CD8-positive, alpha-beta memory T cell (primary cell): ENCODE data around the gene GALNT7. TPM values are rescaled to one million over a fixed set of nuclear protein-coding genes. Genes with fewer than 3 reads are reported as not detected.

Experiments
- CTCF ChIA-PET: fragments of 350-600 bp; sonication (Branson Sonifier 250); formaldehyde crosslinking; loops from one replicate; lab custom pipeline; 2021; ENCODE audit warnings: antibody characterized with exemption; lab: Charles Lee
- POLR2A ChIA-PET: fragments of 350-600 bp; sonication (Branson Sonifier 250); formaldehyde crosslinking; loops from one replicate; lab custom pipeline; 2021; ENCODE audit warnings: antibody characterized with exemption; lab: Charles Lee
- DNase-seq, 5 donors: peaks; one replicate each; pipeline versions ENCODE4 v3.0.0 to v3.0.0-alpha.2; 2020 to 2022; ENCODE audit warnings: mixed read lengths in 1 of 5
- H3K27ac ChIP-seq: one replicate; pipeline ENCODE4 v1.7.0; 2013; ENCODE audit warnings: low read depth, mild to moderate bottlenecking, low read length, moderate library complexity
- H3K27me3 ChIP-seq: 2 replicates; pipeline ENCODE4 v1.7.0; 2013; ENCODE audit warnings: low read length, mild to moderate bottlenecking; ENCODE audit not compliant: insufficient read depth, poor library complexity, severe bottlenecking
- H3K36me3 ChIP-seq: 2 replicates; pipeline ENCODE4 v1.7.0; 2013; ENCODE audit warnings: mild to moderate bottlenecking, low read length, moderate library complexity; ENCODE audit not compliant: insufficient read depth
- H3K4me1 ChIP-seq: 2 replicates; pipeline ENCODE4 v1.7.0; 2013; ENCODE audit warnings: mild to moderate bottlenecking, low read length, moderate library complexity; ENCODE audit not compliant: insufficient read depth
- H3K4me3 ChIP-seq: 2 replicates; pipeline ENCODE4 v1.7.0; 2013; ENCODE audit warnings: mild to moderate bottlenecking, low read length
- H3K9me3 ChIP-seq: 2 replicates; pipeline ENCODE4 v1.7.0; 2013; ENCODE audit warnings: mild to moderate bottlenecking, low read length
- H3K27ac Mint-ChIP-seq, 8 donors: one replicate each; pipeline ENCODE4 v1.8.0; 2020 to 2021; ENCODE audit warnings: mixed read lengths in 8 of 8, mild to moderate bottlenecking in 6 of 8, inconsistent platforms in 3 of 8, moderate library complexity in 3 of 8
- H3K27me3 Mint-ChIP-seq, 2 donors: one replicate each; pipeline ENCODE4 v1.8.0; 2020 to 2021; ENCODE audit warnings: mixed read lengths in 2 of 2, mild to moderate bottlenecking in 1 of 2, moderate library complexity in 1 of 2
- H3K36me3 Mint-ChIP-seq, 3 donors: one replicate each; pipeline ENCODE4 v1.8.0; 2020 to 2021; ENCODE audit warnings: mixed read lengths in 3 of 3, inconsistent platforms in 1 of 3, mild to moderate bottlenecking in 1 of 3
- H3K4me1 Mint-ChIP-seq, 3 donors: one replicate each; pipeline ENCODE4 v1.8.0; 2020 to 2021; ENCODE audit warnings: mixed read lengths in 3 of 3, inconsistent platforms in 1 of 3, mild to moderate bottlenecking in 1 of 3
- H3K4me3 Mint-ChIP-seq, 7 donors: one replicate each; pipeline ENCODE4 v1.8.0; 2020 to 2021; ENCODE audit warnings: mixed read lengths in 7 of 7, mild to moderate bottlenecking in 6 of 7, moderate library complexity in 4 of 7, inconsistent platforms in 2 of 7
- H3K9me3 Mint-ChIP-seq, 5 donors: one replicate each; pipeline ENCODE4 v1.8.0; 2020 to 2022; ENCODE audit warnings: mixed read lengths in 5 of 5, mild to moderate bottlenecking in 3 of 5, moderate library complexity in 2 of 5, inconsistent platforms in 1 of 5
- polyA plus RNA-seq: library from polyadenylated mRNA; unstranded; fragments of 300-500 nt; fragmentation: Illumina TruSeq; gene quantifications from one replicate; pipeline ENCODE4 v1.2.3, GENCODE V29; 2021
- total RNA-seq, 2 experiments: library from RNA; stranded (reverse); gene quantifications; one replicate each; pipeline ENCODE4 v1.2.3, GENCODE V29; 2021

The GALNT7 gene
- total and polyA plus RNA-seq, 3 experiments from 2014 or later = 10.0 to 18.0 (median 16.7) TPM

DNA sequence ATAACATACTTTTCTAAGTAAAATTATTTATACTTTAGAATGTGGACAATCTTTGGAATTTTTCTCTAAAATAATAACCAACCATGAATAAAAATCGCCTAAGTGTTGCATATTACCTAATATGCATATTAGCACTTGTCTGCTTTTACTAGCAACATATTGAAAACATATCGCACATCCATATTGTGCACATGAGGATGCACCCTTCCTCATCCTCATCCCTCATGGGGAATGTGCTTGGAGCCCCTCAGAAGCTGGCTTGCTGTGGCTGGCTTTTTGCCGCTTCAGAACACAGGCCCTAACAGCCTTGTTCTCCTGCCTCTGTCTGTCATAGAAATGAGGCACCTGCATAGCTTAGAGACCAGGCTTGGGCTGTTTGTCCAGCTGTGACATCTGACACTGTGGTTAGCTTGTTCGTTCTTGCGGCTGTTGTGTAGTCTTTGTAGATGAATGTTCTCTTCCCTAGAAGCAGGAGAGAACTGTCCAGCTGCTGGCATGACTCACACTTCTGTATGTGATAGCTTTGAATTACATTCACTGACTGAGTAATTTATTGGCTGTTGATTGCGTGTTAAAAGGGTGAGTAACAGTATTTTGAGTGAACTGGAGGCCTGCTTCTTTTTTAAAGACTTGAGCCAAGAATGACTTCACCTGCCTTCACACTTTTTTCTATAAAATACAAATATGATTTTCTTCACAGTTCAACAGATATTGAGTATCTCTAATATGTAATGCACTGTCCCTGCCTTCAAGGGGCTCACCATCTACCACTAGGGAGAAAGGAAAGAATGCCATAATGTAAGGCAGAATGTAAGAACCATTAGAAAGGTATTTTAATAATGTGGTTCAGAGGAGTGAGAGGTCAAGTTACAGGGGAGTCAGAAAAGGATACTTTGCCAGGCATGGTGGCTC is 83.7 kb downstream of the GALNT7 start:
- H3K27ac ChIP-seq = no peak overlapping the region
- Mint-ChIP-seq H3K27me3 (no peaks in the 10 kb centered on the region), H3K27ac (no peak overlapping the region), H3K9me3 (no peaks in the 10 kb centered on the region), H3K4me3 (no peak overlapping the region), H3K4me1 (peaks cover 4 to 15% (median 12%) of the 10 kb centered on the region in 3 donors), H3K36me3 (peaks cover 5 to 18% (median 10%) of the 10 kb centered on the region in 3 donors)
- DNase-seq = no peak
- no peaks in the 10 kb centered on the region for H3K36me3 ChIP-seq
- ChIA-PET CTCF (no interaction called here), POLR2A (no interaction called here)
- H3K27me3 ChIP-seq = no peaks in the 10 kb centered on the region
- no peaks in the 10 kb centered on the region for H3K9me3 ChIP-seq
- no peak overlapping the region for H3K4me3 ChIP-seq
- no peaks in the 10 kb centered on the region for H3K4me1 ChIP-seq

DNA sequence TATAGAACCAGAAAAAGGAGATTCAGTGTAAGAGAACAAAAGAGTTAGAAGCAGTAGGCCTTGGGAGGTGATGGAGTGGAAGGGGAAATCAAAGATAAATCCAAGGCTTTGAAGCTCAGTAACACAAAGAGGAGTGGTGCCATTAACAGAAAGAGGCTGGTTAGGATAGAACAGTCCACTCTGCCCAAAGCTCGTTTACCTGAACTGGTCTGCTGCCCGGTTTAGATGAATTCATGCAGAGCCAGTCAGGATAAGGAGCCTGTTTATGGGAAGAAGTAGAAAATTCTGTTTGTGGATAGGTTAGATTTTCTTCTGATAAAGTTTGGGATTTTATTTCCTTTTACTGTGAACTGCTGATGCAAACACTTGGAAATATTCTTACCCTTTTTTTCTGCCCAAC is 85.0 kb downstream of the GALNT7 start:
- ChIA-PET POLR2A (no interaction called here), CTCF (interaction anchor here (1.2 to 1.4 kb wide), 2 partner anchors 240 to 243 kb away, joined by 3 to 6 read pairs; no protein-coding TSS in a partner anchor)
- Mint-ChIP-seq H3K4me1 (peaks cover 7 to 13% (median 12%) of the 10 kb centered on the region in 3 donors), H3K27ac (peak overlapping the region in 1 of 8 donors; percentile 21), H3K36me3 (peaks cover 5 to 13% (median 12%) of the 10 kb centered on the region in 3 donors), H3K4me3 (no peak overlapping the region), H3K9me3 (no peaks in the 10 kb centered on the region), H3K27me3 (no peaks in the 10 kb centered on the region)
- H3K4me1 ChIP-seq = no peaks in the 10 kb centered on the region
- H3K27ac ChIP-seq = no peak overlapping the region
- H3K9me3 ChIP-seq = no peaks in the 10 kb centered on the region
- no peak overlapping the region for H3K4me3 ChIP-seq
- no peaks in the 10 kb centered on the region for H3K36me3 ChIP-seq
- H3K27me3 ChIP-seq = no peaks in the 10 kb centered on the region
- DNase-seq = no peak

DNA sequence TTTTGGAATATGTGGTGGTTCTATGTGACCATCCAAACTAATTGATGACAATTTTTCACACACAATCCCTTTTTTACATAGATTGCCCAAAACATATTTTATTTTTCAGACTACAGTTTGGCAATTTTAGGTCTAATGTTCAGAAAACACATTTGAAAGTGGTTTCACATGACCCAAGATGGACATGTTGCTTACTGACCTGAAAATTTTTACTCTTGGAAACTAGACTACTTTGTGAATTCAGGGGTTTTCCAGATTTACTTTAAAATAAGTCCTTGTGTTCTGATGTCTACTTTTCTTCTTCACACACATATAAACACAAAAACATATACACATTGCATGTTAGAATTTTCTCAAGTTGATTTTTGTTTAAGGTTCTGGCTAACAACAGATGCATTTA is 86.0 kb downstream of the GALNT7 start:
- Histone ChIP-seq H3K27me3 (no peaks in the 10 kb centered on the region), H3K4me1 (no peaks in the 10 kb centered on the region), H3K36me3 (no peaks in the 10 kb centered on the region), H3K9me3 (no peaks in the 10 kb centered on the region), H3K27ac (no peak overlapping the region), H3K4me3 (no peak overlapping the region)
- no peaks in the 10 kb centered on the region for H3K27me3 Mint-ChIP-seq
- H3K36me3 Mint-ChIP-seq = peaks cover 5 to 11% (median 8%) of the 10 kb centered on the region in 3 donors
- CTCF ChIA-PET = interaction anchor here (0.9 to 1.8 kb wide), 4 partner anchors 28 to 244 kb away, joined by 3 to 8 read pairs (median 4); no protein-coding TSS in a partner anchor
- no peaks in the 10 kb centered on the region for H3K9me3 Mint-ChIP-seq
- DNase-seq = no peak
- no peak overlapping the region for H3K4me3 Mint-ChIP-seq
- H3K27ac Mint-ChIP-seq = no peak overlapping the region
- POLR2A ChIA-PET = no interaction called here
- H3K4me1 Mint-ChIP-seq = peaks cover 7 to 13% (median 12%) of the 10 kb centered on the region in 3 donors

DNA sequence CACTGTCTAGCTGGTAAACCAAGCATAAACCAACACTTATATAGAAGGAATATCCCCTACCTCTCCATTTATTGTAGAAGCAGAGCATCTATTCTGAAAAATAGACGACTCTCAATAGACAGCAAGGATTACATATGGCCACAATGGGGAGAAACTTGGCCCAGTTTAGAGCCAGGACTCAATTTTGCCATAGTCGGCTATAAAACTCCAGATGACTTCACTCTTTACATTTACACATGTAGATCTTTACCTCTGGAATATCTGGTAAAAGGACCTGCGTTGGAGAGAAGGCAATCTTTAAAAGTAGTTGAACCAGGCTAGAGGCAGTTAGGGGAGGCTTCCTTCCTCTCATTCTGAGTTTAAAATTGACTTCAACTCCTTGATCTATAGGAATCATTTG is 88.2 kb downstream of the GALNT7 start:
- ChIA-PET POLR2A (no interaction called here), CTCF (interaction anchor here (0.9 to 2.2 kb wide), 6 partner anchors 11 to 244 kb away, joined by 3 to 43 read pairs (median 4); no protein-coding TSS in a partner anchor)
- Mint-ChIP-seq H3K4me1 (peaks cover 3 to 10% (median 4%) of the 10 kb centered on the region in 3 donors), H3K27ac (no peak overlapping the region), H3K36me3 (peaks cover 0 to 7% (median 3%) of the 10 kb centered on the region in 3 donors), H3K9me3 (no peaks in the 10 kb centered on the region), H3K27me3 (no peaks in the 10 kb centered on the region), H3K4me3 (no peak overlapping the region)
- no peaks in the 10 kb centered on the region for H3K4me1 ChIP-seq
- DNase-seq = no peak
- no peak overlapping the region for H3K4me3 ChIP-seq
- H3K9me3 ChIP-seq = no peaks in the 10 kb centered on the region
- H3K36me3 ChIP-seq = no peaks in the 10 kb centered on the region
- no peak overlapping the region for H3K27ac ChIP-seq
- no peaks in the 10 kb centered on the region for H3K27me3 ChIP-seq

DNA sequence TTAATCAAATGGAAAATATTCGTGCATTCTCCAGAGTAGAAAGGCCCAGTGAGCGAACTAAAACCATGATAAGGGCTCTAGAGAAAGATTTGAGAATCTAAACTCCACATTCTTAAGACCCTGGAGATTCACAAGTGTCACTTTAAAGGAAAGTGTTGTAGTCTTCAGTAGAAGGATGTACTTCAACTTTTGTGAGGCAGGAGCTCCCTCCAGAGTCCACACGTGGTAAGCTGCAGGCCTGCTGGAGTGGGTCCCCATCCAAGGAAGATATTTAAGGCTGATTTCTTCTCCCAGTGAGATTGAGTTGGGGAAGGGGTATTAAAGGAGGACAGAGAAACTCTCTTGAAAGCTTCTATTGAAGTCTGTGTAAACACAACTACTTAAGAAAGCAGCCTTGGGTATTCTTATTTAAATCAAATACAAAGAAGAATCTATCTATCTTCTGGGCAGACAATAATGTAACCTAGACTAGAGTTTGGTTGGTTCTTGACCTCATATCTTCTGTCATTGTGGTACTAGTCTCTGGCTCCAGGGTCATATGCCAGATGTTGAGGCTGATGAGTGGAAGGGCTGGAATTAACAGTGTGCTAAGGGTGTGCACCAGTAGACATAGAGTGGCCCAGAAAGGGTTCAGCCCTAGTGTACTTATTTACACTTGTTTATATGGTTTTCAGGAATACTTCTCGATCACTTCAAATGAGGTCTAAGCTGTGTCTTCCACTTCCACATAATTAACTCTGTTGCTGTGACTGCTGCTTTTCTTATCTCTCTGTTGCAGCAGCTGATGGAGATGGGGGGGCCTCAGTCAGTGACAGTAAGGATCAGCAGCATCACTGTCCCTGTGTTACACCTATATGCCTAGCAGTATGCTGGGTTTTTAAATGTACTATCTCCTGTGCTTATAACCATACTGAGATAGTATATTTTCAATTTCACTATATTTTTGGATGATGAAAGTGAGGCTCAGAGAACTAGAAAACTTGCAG is 89.4 kb downstream of the GALNT7 start:
- H3K27ac Mint-ChIP-seq = no peak overlapping the region
- H3K27me3 ChIP-seq = no peaks in the 10 kb centered on the region
- no peak overlapping the region for H3K4me3 Mint-ChIP-seq
- no peaks in the 10 kb centered on the region for H3K9me3 Mint-ChIP-seq
- H3K4me1 ChIP-seq = no peaks in the 10 kb centered on the region
- ChIA-PET POLR2A (no interaction called here), CTCF (interaction anchor here (0.7 to 2.2 kb wide), 9 partner anchors 10 to 247 kb away, joined by 3 to 43 read pairs (median 3); no protein-coding TSS in a partner anchor)
- H3K4me3 ChIP-seq = no peak overlapping the region
- peak; percentile 8 to 66 (median 24) for DNase-seq
- no peaks in the 10 kb centered on the region for H3K36me3 ChIP-seq
- H3K4me1 Mint-ChIP-seq = peaks cover 3 to 6% (median 5%) of the 10 kb centered on the region in 3 donors
- H3K27ac ChIP-seq = no peak overlapping the region
- no peaks in the 10 kb centered on the region for H3K27me3 Mint-ChIP-seq
- H3K36me3 Mint-ChIP-seq = peaks cover 0 to 7% (median 2%) of the 10 kb centered on the region in 3 donors
- no peaks in the 10 kb centered on the region for H3K9me3 ChIP-seq

DNA sequence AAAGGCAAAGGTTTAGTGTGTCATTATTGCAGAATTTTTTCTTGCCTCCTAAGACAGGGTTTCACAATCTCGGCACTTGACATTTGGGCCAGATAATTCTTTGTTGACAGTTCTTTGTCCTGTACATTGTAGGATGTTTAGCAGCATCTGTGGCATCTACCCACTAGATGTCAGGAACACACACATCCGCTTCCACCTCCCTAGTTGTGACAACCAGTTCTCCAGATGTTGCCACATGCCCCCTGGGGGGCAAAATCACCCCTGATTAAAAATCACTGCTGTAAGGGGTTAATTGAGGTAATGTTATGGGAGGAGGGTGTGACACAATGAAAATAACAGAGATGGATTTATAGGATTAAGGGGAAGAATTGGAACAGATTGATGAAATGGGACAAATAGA is 90.3 kb downstream of the GALNT7 start:
- Mint-ChIP-seq H3K9me3 (no peaks in the 10 kb centered on the region), H3K4me1 (peaks cover 3 to 6% (median 6%) of the 10 kb centered on the region in 3 donors), H3K27me3 (no peaks in the 10 kb centered on the region), H3K36me3 (peaks cover 0 to 7% (median 2%) of the 10 kb centered on the region in 3 donors), H3K4me3 (no peak overlapping the region), H3K27ac (peak overlapping the region in 2 of 8 donors; percentile 14 to 15)
- no peak for DNase-seq
- H3K27ac ChIP-seq = no peak overlapping the region
- H3K4me3 ChIP-seq = no peak overlapping the region
- H3K9me3 ChIP-seq = no peaks in the 10 kb centered on the region
- POLR2A ChIA-PET = no interaction called here
- H3K36me3 ChIP-seq = no peaks in the 10 kb centered on the region
- H3K27me3 ChIP-seq = no peaks in the 10 kb centered on the region
- CTCF ChIA-PET = interaction anchor here (1.8 to 2.2 kb wide), 2 partner anchors 235 to 246 kb away, joined by 8 to 43 read pairs; no protein-coding TSS in a partner anchor
- peaks cover 3% of the 10 kb centered on the region for H3K4me1 ChIP-seq

DNA sequence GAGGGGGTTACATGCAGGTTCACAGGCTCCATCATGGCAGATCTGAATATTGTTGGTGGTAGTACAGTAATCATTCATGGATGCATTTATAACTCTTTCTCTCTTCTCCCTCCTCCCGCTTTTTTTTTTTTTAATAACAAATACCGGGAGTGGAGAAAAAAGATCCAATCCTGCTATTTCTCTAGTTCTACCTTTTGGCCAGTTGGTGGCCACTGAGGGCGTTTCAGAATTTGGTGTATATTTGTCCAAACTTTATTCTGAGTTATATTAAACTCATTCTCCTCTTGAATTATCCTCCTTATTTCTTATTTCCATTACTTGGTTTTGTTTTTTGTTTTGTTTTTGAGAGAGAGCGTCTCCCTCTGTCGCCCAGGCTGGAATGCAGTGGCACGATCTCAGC is 90.7 kb downstream of the GALNT7 start:
- ChIA-PET POLR2A (no interaction called here), CTCF (interaction anchor here (3.5 kb wide), 1 partner anchor 246 kb away, joined by 19 read pairs; no protein-coding TSS in a partner anchor)
- Histone ChIP-seq H3K27ac (no peak overlapping the region), H3K27me3 (no peaks in the 10 kb centered on the region), H3K9me3 (no peaks in the 10 kb centered on the region), H3K4me3 (no peak overlapping the region), H3K36me3 (no peaks in the 10 kb centered on the region), H3K4me1 (peaks cover 7% of the 10 kb centered on the region)
- DNase-seq = no peak
- Mint-ChIP-seq H3K4me3 (no peak overlapping the region), H3K9me3 (no peaks in the 10 kb centered on the region), H3K27me3 (no peaks in the 10 kb centered on the region), H3K27ac (peak overlapping the region in 2 of 8 donors; percentile 14), H3K36me3 (peaks cover 0 to 7% (median 2%) of the 10 kb centered on the region in 3 donors), H3K4me1 (peaks cover 7 to 11% (median 10%) of the 10 kb centered on the region in 3 donors)
